ENCODE results near the gene GOT1. TPM values are rescaled to one million over a fixed set of nuclear protein-coding genes. Genes with fewer than 3 reads are reported as not detected.

The GOT1 gene
- total RNA-seq, 1 donor from 2014 or later: 37.2 TPM

DNA sequence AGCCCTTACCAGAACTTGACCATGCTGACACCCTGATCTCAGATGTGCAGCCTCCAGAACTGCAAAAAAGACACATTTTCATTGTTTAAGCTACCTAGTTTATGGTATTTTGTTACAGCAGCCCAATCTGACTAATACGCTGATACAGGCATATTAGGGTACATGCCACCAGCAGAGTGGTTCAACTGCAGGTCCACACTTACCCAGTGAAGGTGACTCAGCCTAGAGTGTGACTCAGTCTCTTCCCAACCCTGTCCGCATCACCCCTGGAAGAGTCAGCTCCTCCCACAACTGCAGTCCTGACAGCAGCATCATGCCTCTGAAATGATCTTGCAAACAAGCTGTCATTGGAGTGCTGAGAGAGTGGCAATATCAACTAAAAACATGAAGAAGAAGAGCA is 30.8 kb upstream of the GOT1 start:
- TF ChIP-seq, protein P1, sequence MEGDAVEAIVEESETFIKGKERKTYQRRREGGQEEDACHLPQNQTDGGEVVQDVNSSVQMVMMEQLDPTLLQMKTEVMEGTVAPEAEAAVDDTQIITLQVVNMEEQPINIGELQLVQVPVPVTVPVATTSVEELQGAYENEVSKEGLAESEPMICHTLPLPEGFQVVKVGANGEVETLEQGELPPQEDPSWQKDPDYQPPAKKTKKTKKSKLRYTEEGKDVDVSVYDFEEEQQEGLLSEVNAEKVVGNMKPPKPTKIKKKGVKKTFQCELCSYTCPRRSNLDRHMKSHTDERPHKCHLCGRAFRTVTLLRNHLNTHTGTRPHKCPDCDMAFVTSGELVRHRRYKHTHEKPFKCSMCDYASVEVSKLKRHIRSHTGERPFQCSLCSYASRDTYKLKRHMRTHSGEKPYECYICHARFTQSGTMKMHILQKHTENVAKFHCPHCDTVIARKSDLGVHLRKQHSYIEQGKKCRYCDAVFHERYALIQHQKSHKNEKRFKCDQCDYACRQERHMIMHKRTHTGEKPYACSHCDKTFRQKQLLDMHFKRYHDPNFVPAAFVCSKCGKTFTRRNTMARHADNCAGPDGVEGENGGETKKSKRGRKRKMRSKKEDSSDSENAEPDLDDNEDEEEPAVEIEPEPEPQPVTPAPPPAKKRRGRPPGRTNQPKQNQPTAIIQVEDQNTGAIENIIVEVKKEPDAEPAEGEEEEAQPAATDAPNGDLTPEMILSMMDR (IDR thresholded peaks at IDR 0.05; ENCODE audit: partially characterized antibody, unreplicated experiment): no peak
- H3K9me3 Mint-ChIP-seq (ENCODE audit: unreplicated experiment): peaks cover 2% of the 10 kb centered on the region
- no peaks in the 10 kb centered on the region for H3K4me1 Mint-ChIP-seq (ENCODE audit: low read depth, unreplicated experiment)
- DNase-seq: no peak
- no peak overlapping the region for H3K27ac Mint-ChIP-seq (ENCODE audit: unreplicated experiment)
- no peak overlapping the region for H3K4me3 Mint-ChIP-seq (ENCODE audit: unreplicated experiment)
- H3K36me3 Mint-ChIP-seq (ENCODE audit: unreplicated experiment): no peaks in the 10 kb centered on the region
- peaks cover 6% of the 10 kb centered on the region for H3K27me3 Mint-ChIP-seq (ENCODE audit: unreplicated experiment)

DNA sequence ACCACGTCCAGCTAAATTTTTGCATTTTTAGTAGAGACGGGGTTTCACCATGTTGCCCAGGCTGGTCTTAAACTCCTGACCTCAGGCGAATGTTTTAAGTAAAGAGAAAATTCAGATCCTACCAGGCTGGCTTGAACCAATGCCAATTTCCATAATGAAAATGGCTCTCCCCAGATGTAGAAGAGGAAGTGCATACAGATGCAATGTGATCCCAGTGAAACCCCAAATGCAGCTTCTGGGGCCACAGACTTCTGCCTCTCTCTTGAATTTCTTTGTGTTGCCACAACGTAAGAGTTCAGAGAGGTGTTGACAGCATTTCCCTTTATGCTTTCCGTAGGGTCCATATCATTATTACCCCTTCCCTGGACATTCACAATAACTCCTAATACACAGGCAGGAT is 29.6 kb upstream of the GOT1 start:
- peaks cover 7% of the 10 kb centered on the region for H3K27me3 Mint-ChIP-seq (ENCODE audit: unreplicated experiment)

DNA sequence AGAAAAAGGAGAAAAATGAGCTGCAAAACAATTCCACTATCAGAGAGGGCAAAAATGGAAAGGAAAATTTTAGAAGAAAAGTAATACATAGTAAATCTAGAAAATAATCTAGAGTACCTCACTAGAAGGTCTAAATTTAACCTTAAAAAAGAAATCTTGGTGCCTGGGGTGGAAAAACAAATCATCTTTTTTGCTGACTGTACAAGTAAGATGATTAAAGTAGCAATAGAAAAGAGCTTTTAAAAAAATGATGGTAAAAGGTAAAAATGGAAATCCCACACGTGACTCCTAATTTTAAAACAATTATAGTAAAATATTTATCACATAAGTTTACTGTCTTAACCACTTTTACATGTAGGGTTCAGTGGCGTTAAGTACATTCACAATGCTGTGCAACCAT is 28.8 kb upstream of the GOT1 start:
- Mint-ChIP-seq H3K27ac (ENCODE audit: unreplicated experiment) (no peak overlapping the region), H3K4me3 (ENCODE audit: unreplicated experiment) (no peak overlapping the region), H3K36me3 (ENCODE audit: unreplicated experiment) (no peaks in the 10 kb centered on the region), H3K9me3 (ENCODE audit: unreplicated experiment) (no peaks in the 10 kb centered on the region), H3K27me3 (ENCODE audit: unreplicated experiment) (peaks cover 8% of the 10 kb centered on the region), H3K4me1 (ENCODE audit: low read depth, unreplicated experiment) (no peaks in the 10 kb centered on the region)
- TF ChIP-seq, protein P1 (IDR thresholded peaks at IDR 0.05; ENCODE audit: partially characterized antibody, unreplicated experiment): no peak
- no peak for DNase-seq

More for the DNA sequence above, 29.6 kb upstream of the GOT1 start:
- Mint-ChIP-seq H3K27ac (ENCODE audit: unreplicated experiment) (no peak overlapping the region), H3K4me1 (ENCODE audit: low read depth, unreplicated experiment) (no peaks in the 10 kb centered on the region), H3K9me3 (ENCODE audit: unreplicated experiment) (peaks cover 2% of the 10 kb centered on the region), H3K36me3 (ENCODE audit: unreplicated experiment) (no peaks in the 10 kb centered on the region), H3K4me3 (ENCODE audit: unreplicated experiment) (no peak overlapping the region)
- TF ChIP-seq, protein P1 (IDR thresholded peaks at IDR 0.05; ENCODE audit: partially characterized antibody, unreplicated experiment): no peak
- DNase-seq: no peak

DNA sequence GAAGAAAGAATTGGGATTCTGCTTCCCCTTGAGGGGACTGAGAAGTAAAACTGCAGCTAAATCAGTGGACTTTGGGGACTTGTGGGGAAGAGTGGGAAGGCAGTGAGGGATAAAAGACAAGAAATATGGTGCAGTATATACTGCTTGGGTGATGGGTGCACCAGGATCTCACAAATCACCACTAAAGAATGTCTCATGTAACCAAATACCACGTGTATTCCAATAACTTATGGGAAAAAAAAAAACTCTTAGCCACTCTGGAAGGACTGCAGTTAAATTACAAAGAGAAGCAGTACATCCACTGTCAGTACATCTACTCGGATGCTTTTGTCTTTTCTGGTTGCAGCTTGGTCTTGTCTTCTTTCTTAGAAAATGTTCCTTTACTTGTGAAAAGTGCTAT is 27.4 kb upstream of the GOT1 start:
- H3K27ac Mint-ChIP-seq (ENCODE audit: unreplicated experiment): no peak overlapping the region
- H3K4me1 Mint-ChIP-seq (ENCODE audit: low read depth, unreplicated experiment): no peaks in the 10 kb centered on the region
- no peaks in the 10 kb centered on the region for H3K9me3 Mint-ChIP-seq (ENCODE audit: unreplicated experiment)
- TF ChIP-seq, protein P1 (IDR thresholded peaks at IDR 0.05; ENCODE audit: partially characterized antibody, unreplicated experiment): no peak
- H3K36me3 Mint-ChIP-seq (ENCODE audit: unreplicated experiment): no peaks in the 10 kb centered on the region
- DNase-seq: no peak
- H3K4me3 Mint-ChIP-seq (ENCODE audit: unreplicated experiment): no peak overlapping the region
- peaks cover 8% of the 10 kb centered on the region for H3K27me3 Mint-ChIP-seq (ENCODE audit: unreplicated experiment)

DNA sequence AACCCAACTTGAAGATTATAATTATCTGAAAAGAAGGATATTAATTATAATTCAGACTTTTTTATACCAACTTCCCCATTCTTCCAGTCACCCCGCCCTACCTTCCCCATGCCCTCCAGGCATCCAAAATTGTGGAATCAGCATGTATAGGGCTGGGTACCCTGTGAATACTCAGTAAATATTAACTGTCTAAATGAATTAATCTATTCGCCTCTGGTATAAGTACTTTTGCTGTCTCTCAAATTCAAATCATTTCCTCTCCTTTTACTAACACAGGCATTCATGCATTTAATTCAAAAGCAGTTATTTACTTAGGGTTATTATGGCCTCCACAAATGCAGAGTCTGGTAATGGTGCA is 26.5 kb upstream of the GOT1 start:
- Mint-ChIP-seq H3K27ac (ENCODE audit: unreplicated experiment) (no peak overlapping the region), H3K27me3 (ENCODE audit: unreplicated experiment) (peaks cover 8% of the 10 kb centered on the region), H3K9me3 (ENCODE audit: unreplicated experiment) (no peaks in the 10 kb centered on the region), H3K4me1 (ENCODE audit: low read depth, unreplicated experiment) (peaks cover 2% of the 10 kb centered on the region), H3K36me3 (ENCODE audit: unreplicated experiment) (no peaks in the 10 kb centered on the region), H3K4me3 (ENCODE audit: unreplicated experiment) (no peak overlapping the region)
- TF ChIP-seq, protein P1 (IDR thresholded peaks at IDR 0.05; ENCODE audit: partially characterized antibody, unreplicated experiment): no peak
- no peak for DNase-seq
